SK-N-SH (cell line): Measurements from ENCODE around the gene PAWR. TPM values are rescaled to one million over a fixed set of nuclear protein-coding genes. Genes with fewer than 3 reads are reported as not detected.

ENCODE experiments used
- CTCF ChIA-PET: fragments of 300-600, 350-600 bp; formaldehyde crosslinking; extraction: SDS; loops from one replicate; lab custom pipeline; 2021; lab: Yijun Ruan, JAX
- POLR2A ChIA-PET: fragments of 350-600 bp; sonication (Branson Sonifier 250); formaldehyde crosslinking; extraction: SDS; loops from one replicate; lab custom pipeline; 2020; ENCODE audit warnings: antibody characterized with exemption, inconsistent platforms; lab: Yijun Ruan, JAX
- DNase-seq: peaks from one replicate; pipeline ENCODE4 v3.0.0; 2012
- H2AFZ ChIP-seq: fragments of 200-600 bp; sonication (generic); 2 replicates; pipeline ENCODE4 v1.8.1; 2016; ENCODE audit warnings: antibody characterized with exemption, mild to moderate bottlenecking, low read depth
- H3F3A ChIP-seq: fragments of 200-600 bp; sonication (generic); replicated peaks from 2 replicates; pipeline ENCODE3; 2016; ENCODE audit warnings: antibody characterized with exemption, mild to moderate bottlenecking; ENCODE audit not compliant: insufficient read depth
- H3K27ac ChIP-seq, 2 experiments: fragments of 200-500 bp in 1 of 2; fragments of 200-600 bp in 1 of 2; sonication (Bioruptor generic) in 1 of 2; sonication (generic), shearing (Covaris generic) in 1 of 2; 2 replicates each; pipeline versions ENCODE4 v1.5.1 to v1.6.1; 2014 to 2016; ENCODE audit warnings: low read depth in 2 of 2, inconsistent platforms in 1 of 2, low read length in 1 of 2, mild to moderate bottlenecking in 1 of 2, mixed read lengths in 1 of 2
- H3K27me3 ChIP-seq: fragments of 200-600 bp; sonication (generic), shearing (Covaris generic); 2 replicates; pipeline ENCODE4 v1.6.1; 2016; ENCODE audit warnings: mixed run types; ENCODE audit not compliant: insufficient read depth
- H3K36me3 ChIP-seq, 2 experiments: fragments of 200-500 bp in 1 of 2; fragments of 200-600 bp in 1 of 2; sonication (Bioruptor generic) in 1 of 2; sonication (generic) in 1 of 2; replicated peaks in 1 of 2; 2 replicates each; pipeline versions ENCODE3 to v1.5.1; 2014 to 2016; ENCODE audit warnings: low read length in 1 of 2, mild to moderate bottlenecking in 1 of 2; ENCODE audit not compliant: insufficient read depth in 2 of 2, control insufficient read depth in 1 of 2
- H3K4me1 ChIP-seq, 2 experiments: fragments of 200-500 bp in 1 of 2; fragments of 200-600 bp in 1 of 2; sonication (Bioruptor generic) in 1 of 2; sonication (generic), shearing (Covaris generic) in 1 of 2; 2 replicates each; pipeline versions ENCODE4 v1.5.1 to v1.6.1; 2014 to 2016; ENCODE audit warnings: low read depth in 1 of 2, low read length in 1 of 2, mixed run types in 1 of 2; ENCODE audit not compliant: insufficient read depth in 2 of 2, control insufficient read depth in 1 of 2
- H3K4me2 ChIP-seq: fragments of 200-600 bp; sonication (generic), shearing (Covaris generic); 2 replicates; pipeline ENCODE4 v1.6.1; 2017; ENCODE audit warnings: mixed run types
- H3K4me3 ChIP-seq, 2 experiments: fragments of 200-500 bp in 1 of 2; fragments of 200-600 bp in 1 of 2; sonication (Bioruptor generic) in 1 of 2; sonication (generic), shearing (Covaris generic) in 1 of 2; 2 replicates each; pipeline versions ENCODE4 v1.5.1 to v1.8.1; 2014 to 2016; ENCODE audit warnings: low read depth in 2 of 2, inconsistent platforms in 1 of 2, low read length in 1 of 2, mild to moderate bottlenecking in 1 of 2, mixed read lengths in 1 of 2, moderate library complexity in 1 of 2
- H3K79me2 ChIP-seq: fragments of 200-600 bp; sonication (generic); 2 replicates; pipeline ENCODE4 v1.8.1; 2017; ENCODE audit warnings: mild to moderate bottlenecking; ENCODE audit not compliant: insufficient read depth
- H3K9ac ChIP-seq: fragments of 200-600 bp; sonication (generic); 2 replicates; pipeline ENCODE4 v1.6.1; 2017; ENCODE audit warnings: mixed run types
- H3K9me2 ChIP-seq: fragments of 200-600 bp; sonication (generic); 2 replicates; pipeline ENCODE4 v1.6.1; 2017; ENCODE audit warnings: mixed run types
- H3K9me3 ChIP-seq: fragments of 200-600 bp; sonication (generic); 2 replicates; pipeline ENCODE4 v1.6.1; 2017; ENCODE audit warnings: mixed run types, mild to moderate bottlenecking, moderate library complexity
- H4K20me1 ChIP-seq: fragments of 200-600 bp; sonication (generic); 2 replicates; pipeline ENCODE4 v1.6.1; 2017; ENCODE audit warnings: mild to moderate bottlenecking, mixed run types; ENCODE audit not compliant: insufficient read depth
- CHD2 ChIP-seq: fragments of 150-350 bp; IDR thresholded peaks from 2 replicates; pipeline ENCODE4 v1.6.1; 2018; ENCODE audit warnings: low read length; ENCODE audit not compliant: partially characterized antibody
- CTCF ChIP-seq: fragments of 200-600 bp; sonication (generic); IDR thresholded peaks from 2 replicates; pipeline ENCODE4 v1.6.1; 2017; ENCODE audit warnings: antibody characterized with exemption, mild to moderate bottlenecking, moderate library complexity
- EP300 ChIP-seq, 2 experiments: IDR thresholded peaks; 2 replicates each; pipeline versions ENCODE4 v1.4.0 to v1.6.1; 2012; ENCODE audit warnings: borderline replicate concordance in 1 of 2, low read depth in 1 of 2, low read length in 1 of 2
- FOXJ3 ChIP-seq: sonication (generic); formaldehyde crosslinking; IDR thresholded peaks from 2 replicates; pipeline ENCODE4 v1.5.1; 2020; ENCODE audit warnings: mild to moderate bottlenecking, missing genetic modification reagents
- GATA2 ChIP-seq: sonication (generic); formaldehyde crosslinking; IDR thresholded peaks from 2 replicates; pipeline ENCODE4 v1.5.0; 2020; ENCODE audit warnings: mild to moderate bottlenecking, missing genetic modification reagents
- MAX ChIP-seq: IDR thresholded peaks from 2 replicates; pipeline ENCODE4 v1.4.0; 2012; ENCODE audit warnings: low read depth
- MEF2A ChIP-seq: IDR thresholded peaks from 2 replicates; pipeline ENCODE4 v1.4.0; 2012; ENCODE audit warnings: low read depth, borderline replicate concordance
- NFIC ChIP-seq: IDR thresholded peaks from 2 replicates; pipeline ENCODE4 v1.4.0; 2012; ENCODE audit warnings: borderline replicate concordance
- NRF1 ChIP-seq: IDR thresholded peaks from 2 replicates; pipeline ENCODE4 v1.6.1; 2012; ENCODE audit warnings: low read depth, mild to moderate bottlenecking, low read length
- RAD21 ChIP-seq: IDR thresholded peaks from 2 replicates; pipeline ENCODE4 v1.6.1; 2012; ENCODE audit warnings: mild to moderate bottlenecking, low read length
- RCOR1 ChIP-seq: fragments of 150-350 bp; IDR thresholded peaks from 2 replicates; pipeline ENCODE4 v1.6.1; 2017; ENCODE audit warnings: antibody characterized with exemption, low read length
- RFX5 ChIP-seq: IDR thresholded peaks from 2 replicates; pipeline ENCODE4 v1.6.1; 2012; ENCODE audit warnings: mild to moderate bottlenecking, improper control_type of control experiment, low read length
- SIN3A ChIP-seq: IDR thresholded peaks from 2 replicates; pipeline ENCODE4 v1.6.1; 2012; ENCODE audit warnings: low read depth, mild to moderate bottlenecking, low read length, moderate library complexity, borderline replicate concordance
- USF1 ChIP-seq: IDR thresholded peaks from 2 replicates; pipeline ENCODE4 v1.4.0; 2012; ENCODE audit warnings: low read depth, borderline replicate concordance
- WGBS: methylation state at CpG from one replicate; pipeline ENCODE4 v1.1.6; 2017; ENCODE audit warnings: low lambda C conversion rate; 5-methylcytosine and 5-hydroxymethylcytosine counted together
- polyA plus RNA-seq, 3 experiments: library from polyadenylated mRNA; depleted of rRNA; stranded (reverse); fragments of >200 nt; gene quantifications; 2 replicates each; pipeline ENCODE4 v1.2.3, GENCODE V29; 2012
- TF ChIP-seq, protein P1 (sequence below): fragments of 150-350 bp; IDR thresholded peaks from 2 replicates; pipeline ENCODE4 v1.6.1; 2016; ENCODE audit warnings: mild to moderate bottlenecking, low read depth, low read length

PAWR gene
- polyA plus RNA-seq, 1 of the 3 experiments (the other 2 are of a cell fraction): 1.8 TPM

DNA sequence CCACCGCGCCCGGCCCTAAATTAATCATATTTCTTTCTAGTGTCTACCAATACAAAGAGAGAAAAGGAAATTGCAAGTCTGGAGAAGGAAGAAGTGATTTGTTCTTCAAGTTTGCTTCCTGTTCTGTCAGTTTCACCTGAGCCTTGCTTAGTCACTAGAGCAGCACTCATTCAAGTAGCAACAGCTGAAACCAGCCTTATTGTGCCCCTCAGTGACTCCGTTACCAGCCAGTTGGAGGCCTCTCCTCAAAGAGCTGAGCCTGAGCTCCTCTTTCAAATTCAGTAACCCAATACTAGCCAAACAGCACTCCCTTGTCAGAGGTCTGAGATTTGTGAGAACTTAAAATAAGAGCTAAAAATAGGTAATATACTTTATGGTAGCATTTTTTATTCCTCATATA lies 17.4 kb downstream of the PAWR start:
- Histone ChIP-seq H3K4me2 (no peak overlapping the region), H3K4me3 (no peak overlapping the region), H3K27me3 (no peaks in the 10 kb centered on the region; the same call in 1 of the 2 replicates), H3K27ac (no peak overlapping the region), H3F3A (peaks cover 5% of the 10 kb centered on the region), H3K79me2 (peaks cover 19% of the 10 kb centered on the region; the same call in 1 of the 2 replicates), H2AFZ (no peak overlapping the region), H3K36me3 (peaks cover 0 to 5% of the 10 kb centered on the region in 2 experiments), H3K9me3 (peaks cover 6% of the 10 kb centered on the region; the same call in 1 of the 2 replicates), H3K4me1 (no peaks in the 10 kb centered on the region; a peak in 1 of 4 replicates), H3K9me2 (no peaks in the 10 kb centered on the region), H3K9ac (no peak overlapping the region)
- 69% methylated on average over 4 of the region's 4 CpGs for WGBS
- no peak for DNase-seq
- TF ChIP-seq FOXJ3 (no peak), CTCF (no peak), GATA2 (CRISPR knock-in tag) (no peak), RCOR1 (no peak), NFIC (no peak), RAD21 (no peak), RFX5 (no peak), USF1 (no peak), MAX (no peak), NRF1 (no peak), SIN3A (no peak), EP300 (IDR thresholded peaks at IDR 0.05; ENCODE audit: borderline replicate concordance in 1 of 2, low read depth in 1 of 2, low read length in 1 of 2) (no peak), MEF2A (no peak), CHD2 (no peak)
- TF ChIP-seq, protein P1, sequence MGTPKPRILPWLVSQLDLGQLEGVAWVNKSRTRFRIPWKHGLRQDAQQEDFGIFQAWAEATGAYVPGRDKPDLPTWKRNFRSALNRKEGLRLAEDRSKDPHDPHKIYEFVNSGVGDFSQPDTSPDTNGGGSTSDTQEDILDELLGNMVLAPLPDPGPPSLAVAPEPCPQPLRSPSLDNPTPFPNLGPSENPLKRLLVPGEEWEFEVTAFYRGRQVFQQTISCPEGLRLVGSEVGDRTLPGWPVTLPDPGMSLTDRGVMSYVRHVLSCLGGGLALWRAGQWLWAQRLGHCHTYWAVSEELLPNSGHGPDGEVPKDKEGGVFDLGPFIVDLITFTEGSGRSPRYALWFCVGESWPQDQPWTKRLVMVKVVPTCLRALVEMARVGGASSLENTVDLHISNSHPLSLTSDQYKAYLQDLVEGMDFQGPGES: no peak
- TF ChIP-seq, all 33 proteins: peak for 0
- ChIA-PET POLR2A (no interaction called here), CTCF (no interaction called here)
- no peaks in the 10 kb centered on the region for H4K20me1 ChIP-seq
